GM23338 (cell line): ENCODE results near the gene AK2. TPM values are rescaled to one million over a fixed set of nuclear protein-coding genes. Genes with fewer than 3 reads are reported as not detected.

Source experiments
- ATAC-seq: fragments of 200-7000 bp; cut with Tn5 transposase; 3 replicates; pipeline ENCODE4 v1.9.1; 2020
- DNase-seq: peaks from one replicate; pipeline ENCODE4 v3.0.0-alpha.2; 2015; ENCODE audit warnings: low spot score
- H2AFZ ChIP-seq: fragments of 200-600 bp; sonication (generic); 2 replicates; pipeline ENCODE4 v1.8.0; 2016; ENCODE audit warnings: antibody characterized with exemption, mild to moderate bottlenecking, moderate library complexity
- H3F3A ChIP-seq: fragments of 200-600 bp; sonication (generic); replicated peaks from 2 replicates; pipeline ENCODE4 v1.8.0; 2017; ENCODE audit warnings: antibody characterized with exemption, mixed run types, low read depth
- H3K27ac ChIP-seq: fragments of 200-600 bp; sonication (generic); 2 replicates; pipeline ENCODE4 v1.6.1; 2016; ENCODE audit warnings: low read depth
- H3K27me3 ChIP-seq: fragments of 200-600 bp; sonication (generic); 2 replicates; pipeline ENCODE4 v1.8.0; 2016; ENCODE audit warnings: mild to moderate bottlenecking, mixed run types, moderate library complexity; ENCODE audit not compliant: insufficient read depth
- H3K36me3 ChIP-seq: fragments of 200-600 bp; sonication (generic); 2 replicates; pipeline ENCODE4 v1.8.0; 2016; ENCODE audit warnings: mild to moderate bottlenecking; ENCODE audit not compliant: insufficient read depth
- H3K4me1 ChIP-seq: fragments of 200-600 bp; sonication (generic); 2 replicates; pipeline ENCODE4 v1.8.0; 2016; ENCODE audit warnings: mild to moderate bottlenecking, moderate library complexity; ENCODE audit not compliant: insufficient read depth
- H3K4me2 ChIP-seq: fragments of 200-600 bp; sonication (generic); 2 replicates; pipeline ENCODE4 v1.7.1; 2017; ENCODE audit warnings: mixed run types
- H3K4me3 ChIP-seq: fragments of 200-600 bp; sonication (generic); 2 replicates; pipeline ENCODE4 v1.6.1; 2016; ENCODE audit warnings: mixed run types
- H3K79me2 ChIP-seq: fragments of 200-600 bp; sonication (generic); replicated peaks from 2 replicates; pipeline ENCODE4 v1.8.0; 2017; ENCODE audit warnings: mild to moderate bottlenecking; ENCODE audit not compliant: insufficient read depth
- H3K9me2 ChIP-seq: fragments of 200-600 bp; sonication (generic); 2 replicates; pipeline ENCODE4 v1.8.0; 2017; ENCODE audit not compliant: insufficient read depth
- H4K20me1 ChIP-seq: fragments of 200-600 bp; sonication (generic); replicated peaks from 2 replicates; pipeline ENCODE4 v1.8.0; 2017; ENCODE audit warnings: mild to moderate bottlenecking; ENCODE audit not compliant: insufficient read depth
- H3K27ac Mint-ChIP-seq: 2 replicates; pipeline ENCODE4 v1.8.0; 2020; ENCODE audit warnings: inconsistent platforms, mild to moderate bottlenecking, moderate library complexity, mixed read lengths
- H3K27me3 Mint-ChIP-seq: 3 replicates; pipeline ENCODE4 v1.8.0; 2022; ENCODE audit warnings: low read depth, mild to moderate bottlenecking, moderate library complexity, mixed read lengths, inconsistent platforms; ENCODE audit not compliant: insufficient read depth, poor library complexity
- H3K36me3 Mint-ChIP-seq: 3 replicates; pipeline ENCODE4 v1.8.0; 2021; ENCODE audit warnings: low read depth, mild to moderate bottlenecking, inconsistent platforms, moderate library complexity, mixed read lengths
- H3K4me1 Mint-ChIP-seq: 3 replicates; pipeline ENCODE4 v1.8.0; 2020; ENCODE audit warnings: mild to moderate bottlenecking, inconsistent platforms, mixed read lengths
- H3K4me3 Mint-ChIP-seq: 3 replicates; pipeline ENCODE4 v1.8.0; 2021; ENCODE audit warnings: moderate library complexity, mild to moderate bottlenecking, inconsistent platforms, mixed read lengths
- H3K9me3 Mint-ChIP-seq: 3 replicates; pipeline ENCODE4 v1.8.0; 2020; ENCODE audit warnings: moderate library complexity, mild to moderate bottlenecking, inconsistent platforms, mixed read lengths
- CREB1 ChIP-seq: fragments of 250-450 bp; sonication (Bioruptor Pico); IDR thresholded peaks from 2 replicates; pipeline ENCODE4 v1.5.0; 2020; ENCODE audit warnings: low read depth, mild to moderate bottlenecking, moderate library complexity
- CTCF ChIP-seq, 2 experiments: fragments of 200-600 bp in 1 of 2; sonication (generic) in 1 of 2; conservative IDR thresholded peaks; 2 replicates each; pipeline versions ENCODE4 v1.5.1 to v1.6.1; 2016 to 2017; ENCODE audit warnings: antibody characterized with exemption in 2 of 2, low read depth in 2 of 2, mild to moderate bottlenecking in 2 of 2, moderate library complexity in 1 of 2
- ETS1 ChIP-seq: IDR thresholded peaks from 2 replicates; pipeline ENCODE4 v1.6.1; 2016; ENCODE audit warnings: antibody characterized with exemption
- EZH2 ChIP-seq: fragments of 200-600 bp; sonication (generic); IDR thresholded peaks from one replicate; pipeline ENCODE4 v1.8.0; 2017; ENCODE audit warnings: antibody characterized with exemption, mild to moderate bottlenecking, low read depth; ENCODE audit not compliant: unreplicated experiment
- EZH2phosphoT487 ChIP-seq: fragments of 200-600 bp; sonication (generic); IDR thresholded peaks from one replicate; pipeline ENCODE4 v1.8.1; 2018; ENCODE audit warnings: antibody characterized with exemption; ENCODE audit not compliant: unreplicated experiment
- JUNB ChIP-seq: IDR thresholded peaks from one replicate; pipeline ENCODE4 v1.6.1; 2016; ENCODE audit warnings: antibody characterized with exemption; ENCODE audit not compliant: unreplicated experiment
- NANOG ChIP-seq: IDR thresholded peaks from 2 replicates; pipeline ENCODE4 v1.6.1; 2016; ENCODE audit warnings: antibody characterized with exemption, borderline replicate concordance
- POLR2AphosphoS5 ChIP-seq: IDR thresholded peaks from 2 replicates; pipeline ENCODE4 v1.6.1; 2016; ENCODE audit warnings: antibody characterized with exemption, low read depth
- REST ChIP-seq: IDR thresholded peaks from one replicate; pipeline ENCODE4 v1.6.1; 2018; ENCODE audit warnings: antibody characterized with exemption; ENCODE audit not compliant: unreplicated experiment
- STAT1 ChIP-seq: IDR thresholded peaks from one replicate; pipeline ENCODE4 v1.6.1; 2016; ENCODE audit warnings: antibody characterized with exemption; ENCODE audit not compliant: unreplicated experiment
- ZNF114 ChIP-seq: fragments of 250-450 bp; sonication (Bioruptor Pico); IDR thresholded peaks from 2 replicates; pipeline ENCODE4 v1.5.0; 2020; ENCODE audit warnings: mild to moderate bottlenecking, moderate library complexity
- ZNF331 ChIP-seq: fragments of 250-450 bp; sonication (Bioruptor Pico); IDR thresholded peaks from 2 replicates; pipeline ENCODE4 v1.5.0; 2020; ENCODE audit warnings: low read depth, mild to moderate bottlenecking, moderate library complexity
- ZNF462 ChIP-seq: fragments of 250-450 bp; sonication (Bioruptor Pico); IDR thresholded peaks from 2 replicates; pipeline ENCODE4 v1.5.0; 2020; ENCODE audit warnings: mild to moderate bottlenecking, moderate library complexity
- polyA plus RNA-seq: library from polyadenylated mRNA; unstranded; fragments of >200 nt; fragmentation: Nextera tagmentation; extraction: Ambion mirVana; gene quantifications from 2 replicates; pipeline ENCODE4 v1.2.1, GENCODE V29; 2016
- total RNA-seq: library from RNA; depleted of rRNA; stranded (reverse); fragments of >200 nt; shearing (Covaris generic); gene quantifications from 2 replicates; pipeline ENCODE4 v1.2.3, GENCODE V29; 2014

AK2 gene
- total and polyA plus RNA-seq, 2 experiments from 2014 or later, result 125 to 142 TPM

DNA sequence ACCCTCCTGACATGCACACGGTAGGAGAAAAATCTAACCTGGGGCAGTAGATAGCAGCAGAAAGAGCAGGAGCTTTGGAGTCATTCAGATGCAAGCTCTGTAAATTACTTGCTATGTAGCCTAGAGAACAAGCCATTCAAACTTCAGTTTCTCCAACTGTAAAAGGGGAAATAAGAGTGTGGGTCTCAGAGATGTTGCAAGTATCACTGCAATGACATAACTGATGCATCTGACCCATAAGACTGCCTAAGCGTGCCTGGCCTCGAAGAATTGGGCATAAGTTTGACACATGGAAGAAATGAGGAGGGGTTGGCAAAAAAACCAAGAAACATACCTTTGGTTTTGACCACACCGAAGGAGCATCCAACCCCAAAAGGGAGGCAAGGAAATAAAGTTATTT, 5.2 kb downstream of the AK2 start (continued):
- no peak for TF ChIP-seq NANOG
- TF ChIP-seq STAT1, result no peak
- TF ChIP-seq REST, result no peak
- TF ChIP-seq CREB1, result no peak
- no peak for TF ChIP-seq EZH2
- no peak for TF ChIP-seq ZNF331 (CRISPR knock-in tag)
- TF ChIP-seq EZH2phosphoT487, result no peak
- no peak for TF ChIP-seq JUNB
- TF ChIP-seq ZNF114 (CRISPR knock-in tag), result no peak

- no peaks in the 10 kb centered on the region for H3K27me3 Mint-ChIP-seq
- H3K9me3 Mint-ChIP-seq, result no peaks in the 10 kb centered on the region
- no peaks in the 10 kb centered on the region for H3K27me3 ChIP-seq
- H3K27ac Mint-ChIP-seq, result no peak overlapping the region
- H3K4me2 ChIP-seq, result no peak overlapping the region
- TF ChIP-seq POLR2AphosphoS5 (no peak), ZNF114 (CRISPR knock-in tag) (no peak), CTCF (conservative IDR thresholded peaks at IDR 0.05; ENCODE audit: low read depth in 2 of 2) (no peak), ZNF331 (CRISPR knock-in tag) (no peak), ZNF462 (CRISPR knock-in tag) (no peak), CREB1 (no peak), ETS1 (no peak)
- peaks cover 100% of the 10 kb centered on the region for H3K79me2 ChIP-seq
- peaks cover 18% of the 10 kb centered on the region for H3K36me3 Mint-ChIP-seq
- peaks cover 17% of the 10 kb centered on the region for H3K4me1 ChIP-seq
- H2AFZ ChIP-seq, result no peak overlapping the region
- H3K36me3 ChIP-seq, result no peaks in the 10 kb centered on the region
- no peak overlapping the region for H3K4me3 ChIP-seq
- H3K9me2 ChIP-seq, result no peaks in the 10 kb centered on the region
- H3K27ac ChIP-seq, result no peak overlapping the region
- no peaks in the 10 kb centered on the region; the same call in 1 of the 2 replicates for H3F3A ChIP-seq
- no peak overlapping the region for H3K4me3 Mint-ChIP-seq
- no peak for ATAC-seq
- peaks cover 26% of the 10 kb centered on the region for H3K4me1 Mint-ChIP-seq
- no peak for DNase-seq
- H4K20me1 ChIP-seq, result peaks cover 80% of the 10 kb centered on the region
Observed at GRCh38 chr1:33030575-33030974, 6.1 kb downstream of the AK2 start.
